Endodermal cell (in vitro differentiated cells): ENCODE data around the gene ANO9. TPM values are rescaled to one million over a fixed set of nuclear protein-coding genes. Genes with fewer than 3 reads are reported as not detected.

ENCODE experiments used
- DNase-seq: peaks from one replicate; pipeline ENCODE4 v3.0.0-alpha.2; 2017
- H3K27ac ChIP-seq: 2 replicates; pipeline ENCODE4 v1.5.1; 2013; ENCODE audit warnings: mild to moderate bottlenecking, low read depth, low read length, moderate library complexity
- H3K27me3 ChIP-seq: 2 replicates; pipeline ENCODE4 v1.6.1; 2013; ENCODE audit warnings: mild to moderate bottlenecking, low read length, moderate library complexity; ENCODE audit not compliant: insufficient read depth, control insufficient read depth, poor library complexity, severe bottlenecking
- H3K36me3 ChIP-seq: 2 replicates; pipeline ENCODE4 v1.7.0; 2013; ENCODE audit warnings: mild to moderate bottlenecking, low read length, moderate library complexity; ENCODE audit not compliant: control insufficient read depth, insufficient read depth
- H3K4me1 ChIP-seq: one replicate; pipeline ENCODE4 v1.7.0; 2013; ENCODE audit warnings: low read length; ENCODE audit not compliant: control insufficient read depth, insufficient read depth
- H3K4me3 ChIP-seq: 2 replicates; pipeline ENCODE4 v1.5.1; 2013; ENCODE audit warnings: mild to moderate bottlenecking, low read length, moderate library complexity
- H3K9ac ChIP-seq: 2 replicates; pipeline ENCODE4 v1.6.1; 2013; ENCODE audit warnings: mild to moderate bottlenecking, low read length, moderate library complexity; ENCODE audit not compliant: poor library complexity, severe bottlenecking; ENCODE audit errors: extremely low read depth
- H3K9me3 ChIP-seq: 2 replicates; pipeline ENCODE4 v1.6.1; 2013; ENCODE audit warnings: mild to moderate bottlenecking, low read length, moderate library complexity; ENCODE audit not compliant: control insufficient read depth
- H3K27ac Mint-ChIP-seq: 2 replicates; pipeline ENCODE4 v1.8.0; 2020; ENCODE audit warnings: mixed read lengths
- H3K27me3 Mint-ChIP-seq: 2 replicates; pipeline ENCODE4 v1.8.0; 2021; ENCODE audit warnings: mild to moderate bottlenecking, mixed read lengths; ENCODE audit not compliant: insufficient read depth
- H3K36me3 Mint-ChIP-seq: 2 replicates; pipeline ENCODE4 v1.8.0; 2020; ENCODE audit warnings: low read depth, mixed read lengths
- H3K4me1 Mint-ChIP-seq: 2 replicates; pipeline ENCODE4 v1.8.0; 2020; ENCODE audit warnings: mixed read lengths
- H3K4me3 Mint-ChIP-seq: 2 replicates; pipeline ENCODE4 v1.8.0; 2020; ENCODE audit warnings: mild to moderate bottlenecking, moderate library complexity, mixed read lengths
- H3K9me3 Mint-ChIP-seq: 2 replicates; pipeline ENCODE4 v1.8.0; 2020; ENCODE audit warnings: mild to moderate bottlenecking, mixed read lengths
- CTCF ChIP-seq: fragments of 200-600 bp; sonication (generic); conservative IDR thresholded peaks from 2 replicates; pipeline ENCODE4 v1.5.0; 2021; ENCODE audit warnings: antibody characterized with exemption, mild to moderate bottlenecking
- WGBS, 2 experiments: methylation state at CpG; one replicate each; pipeline versions ENCODE4 v1.1.5 to v1.1.7; 2013; ENCODE audit warnings: missing lambda C conversion rate in 2 of 2, mixed read lengths in 1 of 2; ENCODE audit not compliant: insufficient coverage in 1 of 2, insufficient read length in 1 of 2; 5-methylcytosine and 5-hydroxymethylcytosine counted together
- total RNA-seq, 2 donors: library from RNA; stranded (reverse); fragmentation: NEBNext Ultra II Directional in 1 of 2; extraction: Animal tissue kit (Norgen Biotek cat#: 25700) in 1 of 2; gene quantifications; 2 replicates in 1 of 2; 3 replicates in 1 of 2; pipeline ENCODE4 v1.2.1, GENCODE V29; 2021

ANO9 gene
- total RNA-seq, 2 donors from 2014 or later = 16.8 to 17.8 TPM

GRCh38 chr11:487571-488021 is 45.8 kb upstream of the ANO9 start:
- Histone ChIP-seq H3K9ac (no peak overlapping the region), H3K27me3 (no peaks in the 10 kb centered on the region), H3K4me3 (no peak overlapping the region), H3K4me1 (no peaks in the 10 kb centered on the region), H3K36me3 (peaks cover 3% of the 10 kb centered on the region), H3K27ac (no peak overlapping the region), H3K9me3 (no peaks in the 10 kb centered on the region)
- H3K4me3 Mint-ChIP-seq = no peak overlapping the region
- H3K27ac Mint-ChIP-seq = no peak overlapping the region
- 90 to 100% methylated on average over 8 to 22 of the region's 22 CpGs for WGBS, 2 experiments
- H3K9me3 Mint-ChIP-seq = peaks cover 2% of the 10 kb centered on the region
- no peaks in the 10 kb centered on the region for H3K27me3 Mint-ChIP-seq
- DNase-seq = no peak
- no peaks in the 10 kb centered on the region for H3K4me1 Mint-ChIP-seq
- no peak for TF ChIP-seq CTCF
- peaks cover 20% of the 10 kb centered on the region for H3K36me3 Mint-ChIP-seq

- H3K4me3 ChIP-seq = no peak overlapping the region
- no peaks in the 10 kb centered on the region for H3K4me1 ChIP-seq
- H3K4me1 Mint-ChIP-seq = no peaks in the 10 kb centered on the region
- peaks cover 24% of the 10 kb centered on the region for H3K36me3 Mint-ChIP-seq
- H3K27me3 ChIP-seq = no peaks in the 10 kb centered on the region
- H3K9me3 Mint-ChIP-seq = peaks cover 2% of the 10 kb centered on the region
- H3K27ac Mint-ChIP-seq = no peak overlapping the region
- WGBS, 2 experiments = 96 to 98% methylated on average over 18 to 23 of the region's 23 CpGs
- TF ChIP-seq CTCF = no peak
- no peak overlapping the region for H3K9ac ChIP-seq
- H3K4me3 Mint-ChIP-seq = no peak overlapping the region
- H3K27me3 Mint-ChIP-seq = no peaks in the 10 kb centered on the region
- H3K9me3 ChIP-seq = no peaks in the 10 kb centered on the region
- DNase-seq = no peak
- H3K27ac ChIP-seq = no peak overlapping the region
- H3K36me3 ChIP-seq = peaks cover 3% of the 10 kb centered on the region
Observed at GRCh38 chr11:486189-486588, 44.4 kb upstream of the ANO9 start.

- H3K9me3 Mint-ChIP-seq = peaks cover 2% of the 10 kb centered on the region
- H3K36me3 Mint-ChIP-seq = peaks cover 29% of the 10 kb centered on the region
- no peak overlapping the region for H3K4me3 ChIP-seq
- H3K27me3 Mint-ChIP-seq = no peaks in the 10 kb centered on the region
- no peaks in the 10 kb centered on the region for H3K4me1 ChIP-seq
- TF ChIP-seq CTCF = no peak
- DNase-seq = no peak
- no peak overlapping the region for H3K27ac Mint-ChIP-seq
- no peak overlapping the region for H3K9ac ChIP-seq
- no peaks in the 10 kb centered on the region for H3K9me3 ChIP-seq
- no peaks in the 10 kb centered on the region for H3K4me1 Mint-ChIP-seq
- no peak overlapping the region for H3K4me3 Mint-ChIP-seq
- H3K36me3 ChIP-seq = no peaks in the 10 kb centered on the region
- H3K27me3 ChIP-seq = no peaks in the 10 kb centered on the region
- H3K27ac ChIP-seq = no peak overlapping the region
- WGBS, 2 experiments = 98 to 99% methylated on average over 38 of the region's 38 CpGs
Observed at GRCh38 chr11:484616-485015, 42.8 kb upstream of the ANO9 start.
